ENCODE results near the gene JPH3. TPM values are rescaled to one million over a fixed set of nuclear protein-coding genes. Genes with fewer than 3 reads are reported as not detected.

JPH3 gene
- polyA plus RNA-seq, 2 of the 4 experiments (the other 2 are of a cell fraction), result 0.36 to 1.6 TPM

DNA sequence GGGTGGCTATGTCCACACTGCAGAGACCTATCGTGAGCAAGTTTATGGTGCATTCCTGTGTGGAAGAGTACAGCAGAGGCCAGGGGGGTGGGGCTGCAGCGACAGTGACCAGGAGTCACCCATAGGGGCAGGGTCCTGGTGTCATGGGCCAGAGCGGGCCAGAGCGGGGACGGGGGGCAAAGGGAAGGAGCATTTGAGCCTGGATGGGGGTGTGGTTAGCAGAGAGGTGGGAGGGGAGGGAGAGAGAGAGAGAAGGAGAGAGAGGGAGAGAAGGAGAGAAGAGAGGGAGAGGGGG, 17.8 kb downstream of the JPH3 start:
- POLR2A ChIA-PET, result no interaction called here
- H3K4me1 ChIP-seq, result no peaks in the 10 kb centered on the region
- WGBS (ENCODE audit: missing lambda C conversion rate), result 10% methylated on average over 4 of the region's 5 CpGs
- peak; percentile 35 to 54; a peak in 1 of 6 replicates for ATAC-seq
- CTCF ChIA-PET, result interaction anchor here (0.7 to 9.9 kb wide), 2 partner anchors 15 to 42 kb away, joined by 3 to 83 read pairs; no protein-coding TSS in a partner anchor
- no peak overlapping the region for H3K4me2 ChIP-seq
- H3K9me3 ChIP-seq, result no peaks in the 10 kb centered on the region
- H3K4me3 ChIP-seq, result no peak overlapping the region
- no peak for DNase-seq (ENCODE audit: low read depth in 1 of 2, low spot score in 1 of 2)
- no peak for FAIRE-seq
- TF ChIP-seq RCOR1 (IDR thresholded peaks at IDR 0.05; ENCODE audit: low read depth, low read length), result no peak
- no peak for TF ChIP-seq PHF8 (IDR thresholded peaks at IDR 0.05; ENCODE audit: borderline replicate concordance, low read depth)
- TF ChIP-seq CBX8 (IDR thresholded peaks at IDR 0.05), result no peak
- TF ChIP-seq, protein P1, sequence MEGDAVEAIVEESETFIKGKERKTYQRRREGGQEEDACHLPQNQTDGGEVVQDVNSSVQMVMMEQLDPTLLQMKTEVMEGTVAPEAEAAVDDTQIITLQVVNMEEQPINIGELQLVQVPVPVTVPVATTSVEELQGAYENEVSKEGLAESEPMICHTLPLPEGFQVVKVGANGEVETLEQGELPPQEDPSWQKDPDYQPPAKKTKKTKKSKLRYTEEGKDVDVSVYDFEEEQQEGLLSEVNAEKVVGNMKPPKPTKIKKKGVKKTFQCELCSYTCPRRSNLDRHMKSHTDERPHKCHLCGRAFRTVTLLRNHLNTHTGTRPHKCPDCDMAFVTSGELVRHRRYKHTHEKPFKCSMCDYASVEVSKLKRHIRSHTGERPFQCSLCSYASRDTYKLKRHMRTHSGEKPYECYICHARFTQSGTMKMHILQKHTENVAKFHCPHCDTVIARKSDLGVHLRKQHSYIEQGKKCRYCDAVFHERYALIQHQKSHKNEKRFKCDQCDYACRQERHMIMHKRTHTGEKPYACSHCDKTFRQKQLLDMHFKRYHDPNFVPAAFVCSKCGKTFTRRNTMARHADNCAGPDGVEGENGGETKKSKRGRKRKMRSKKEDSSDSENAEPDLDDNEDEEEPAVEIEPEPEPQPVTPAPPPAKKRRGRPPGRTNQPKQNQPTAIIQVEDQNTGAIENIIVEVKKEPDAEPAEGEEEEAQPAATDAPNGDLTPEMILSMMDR (IDR thresholded peaks at IDR 0.05), result no peak
- no peak for TF ChIP-seq HES2 (IDR thresholded peaks at IDR 0.05)
- TF ChIP-seq FOXS1 (CRISPR knock-in tag; IDR thresholded peaks at IDR 0.05), result no peak
- no peak for TF ChIP-seq E2F6 (IDR thresholded peaks at IDR 0.05; ENCODE audit: borderline replicate concordance, low read depth)
- no peak for TF ChIP-seq MAZ (IDR thresholded peaks at IDR 0.05; ENCODE audit: borderline replicate concordance, low read depth, low read length)
- no peak overlapping the region for H3K27ac ChIP-seq

DNA sequence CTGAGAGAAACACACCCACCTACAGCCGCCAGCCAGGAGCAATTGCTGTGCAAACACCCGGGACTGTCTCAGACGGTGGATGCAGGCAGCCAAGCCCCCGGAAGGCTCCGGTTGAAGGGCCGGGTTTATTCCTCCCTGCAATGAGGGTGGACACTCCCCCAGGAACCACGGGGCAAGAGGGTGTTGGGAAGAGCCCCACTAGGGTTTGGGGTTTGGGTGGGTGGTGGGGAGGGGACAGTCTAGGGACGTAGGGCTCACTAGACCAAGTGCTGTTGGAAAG, 19.2 kb downstream of the JPH3 start:
- TF ChIP-seq ZFP36 (IDR thresholded peaks at IDR 0.05; ENCODE audit: borderline replicate concordance, partially characterized antibody), result no peak
- no peak for TF ChIP-seq CEBPB (IDR thresholded peaks at IDR 0.05)
- no peak for TF ChIP-seq FOXS1 (CRISPR knock-in tag; IDR thresholded peaks at IDR 0.05)
- no peak for TF ChIP-seq MAFK (IDR thresholded peaks at IDR 0.05; ENCODE audit: partially characterized antibody)
- TF ChIP-seq SMC3 (IDR thresholded peaks at IDR 0.05), result no peak
- TF ChIP-seq RCOR1 (IDR thresholded peaks at IDR 0.05; ENCODE audit: low read depth, low read length), result no peak
- no peak for TF ChIP-seq TFCP2L1 (CRISPR knock-in tag; IDR thresholded peaks at IDR 0.05)
- TF ChIP-seq HOXB13 (CRISPR knock-in tag; IDR thresholded peaks at IDR 0.05; ENCODE audit: low read depth), result no peak
- no peak for TF ChIP-seq EHF (CRISPR knock-in tag; IDR thresholded peaks at IDR 0.05)
- no peak for TF ChIP-seq PHF8 (IDR thresholded peaks at IDR 0.05; ENCODE audit: borderline replicate concordance, low read depth)
- no peak for TF ChIP-seq HOXB5 (CRISPR knock-in tag; IDR thresholded peaks at IDR 0.05)
- no peak for TF ChIP-seq RNF2 (IDR thresholded peaks at IDR 0.05; ENCODE audit: borderline replicate concordance, low read depth)
- no peak for TF ChIP-seq RAD21 (conservative IDR thresholded peaks at IDR 0.05 in 1 of 2, IDR thresholded peaks at IDR 0.05 in 1 of 2)
- TF ChIP-seq, protein P2, sequence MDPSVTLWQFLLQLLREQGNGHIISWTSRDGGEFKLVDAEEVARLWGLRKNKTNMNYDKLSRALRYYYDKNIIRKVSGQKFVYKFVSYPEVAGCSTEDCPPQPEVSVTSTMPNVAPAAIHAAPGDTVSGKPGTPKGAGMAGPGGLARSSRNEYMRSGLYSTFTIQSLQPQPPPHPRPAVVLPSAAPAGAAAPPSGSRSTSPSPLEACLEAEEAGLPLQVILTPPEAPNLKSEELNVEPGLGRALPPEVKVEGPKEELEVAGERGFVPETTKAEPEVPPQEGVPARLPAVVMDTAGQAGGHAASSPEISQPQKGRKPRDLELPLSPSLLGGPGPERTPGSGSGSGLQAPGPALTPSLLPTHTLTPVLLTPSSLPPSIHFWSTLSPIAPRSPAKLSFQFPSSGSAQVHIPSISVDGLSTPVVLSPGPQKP (IDR thresholded peaks at IDR 0.05; ENCODE audit: low read depth, low read length), result no peak
- DNase-seq (ENCODE audit: low read depth in 1 of 2, low spot score in 1 of 2) (no peak), FAIRE-seq (no peak), ATAC-seq (no peak)
- Histone ChIP-seq H3K27ac (no peak overlapping the region), H3K4me1 (no peaks in the 10 kb centered on the region), H3K4me2 (no peak overlapping the region), H3K4me3 (no peak overlapping the region), H3K9me3 (no peaks in the 10 kb centered on the region)
- ChIA-PET POLR2A (no interaction called here), CTCF (interaction anchor here (1.5 to 7.1 kb wide), 2 partner anchors 14 to 33 kb away, joined by 6 to 110 read pairs; no protein-coding TSS in a partner anchor)
- 55% methylated on average over 5 of the region's 8 CpGs for WGBS (ENCODE audit: missing lambda C conversion rate)

DNA sequence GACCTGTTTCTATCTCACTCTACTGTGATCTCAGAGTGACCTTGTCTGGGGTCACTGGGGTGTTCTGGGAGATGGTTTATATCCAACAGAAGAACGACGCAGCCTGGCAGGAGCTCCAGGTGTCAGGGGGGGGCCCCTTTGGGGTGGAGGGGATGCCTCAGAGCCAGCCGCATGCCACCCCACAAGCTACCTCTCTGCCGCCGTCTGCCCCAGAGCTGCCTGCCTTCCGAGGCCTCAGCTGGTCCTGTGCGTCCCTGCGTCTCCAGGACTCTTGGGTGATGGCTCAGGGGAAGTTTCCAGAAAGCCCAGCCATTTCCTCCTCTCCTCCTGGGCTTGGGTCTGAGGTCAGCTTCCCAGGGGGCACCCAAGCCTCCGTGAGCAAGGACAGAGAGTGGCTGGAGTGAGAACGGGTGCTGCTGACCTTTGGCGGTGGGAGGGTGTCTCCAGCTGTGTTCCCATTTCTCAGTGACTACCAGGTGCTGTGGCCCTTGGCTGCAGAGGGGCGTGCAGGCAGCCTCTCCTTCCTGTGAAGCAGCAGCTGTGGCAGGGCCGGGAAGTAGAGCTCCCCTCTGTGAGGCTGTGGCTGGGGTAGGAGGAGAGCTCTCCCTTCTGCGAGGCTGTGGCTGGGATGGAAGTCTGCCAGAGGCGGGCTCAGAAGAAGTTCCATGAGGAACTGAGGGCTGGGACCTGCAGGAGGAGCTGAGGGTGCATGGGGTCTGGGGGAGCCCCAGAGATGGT, 19.8 kb downstream of the JPH3 start:
- FAIRE-seq (no peak), ATAC-seq (peak in 1 of 2 experiments; percentile 23; a peak in 3 of 6 replicates), DNase-seq (ENCODE audit: low read depth in 1 of 2, low spot score in 1 of 2) (no peak)
- H3K4me2 ChIP-seq, result no peak overlapping the region
- CTCF ChIA-PET, result interaction anchor here (1.4 to 7.1 kb wide), 3 partner anchors 13 to 71 kb away, joined by 5 to 110 read pairs (median 6); no protein-coding TSS in a partner anchor
- no peaks in the 10 kb centered on the region for H3K4me1 ChIP-seq
- H3K9me3 ChIP-seq, result no peaks in the 10 kb centered on the region
- POLR2A ChIA-PET, result no interaction called here
- H3K4me3 ChIP-seq, result no peak overlapping the region
- H3K27ac ChIP-seq, result no peak overlapping the region
- WGBS (ENCODE audit: missing lambda C conversion rate), result 56% methylated on average over 7 of the region's 15 CpGs
- no peak for TF ChIP-seq KDM1A (IDR thresholded peaks at IDR 0.05; ENCODE audit: low read depth)
- no peak for TF ChIP-seq FOSL2 (IDR thresholded peaks at IDR 0.05)
- TF ChIP-seq FOSL2 (CRISPR knock-in tag; IDR thresholded peaks at IDR 0.05), result no peak
- no peak for TF ChIP-seq EP300 (IDR thresholded peaks at IDR 0.05)
- TF ChIP-seq RFX5 (IDR thresholded peaks at IDR 0.05), result no peak
- no peak for TF ChIP-seq ZC3H11A (IDR thresholded peaks at IDR 0.05)
- no peak for TF ChIP-seq HOXA7 (CRISPR knock-in tag; IDR thresholded peaks at IDR 0.05)
- TF ChIP-seq RNF2 (IDR thresholded peaks at IDR 0.05; ENCODE audit: borderline replicate concordance, low read depth), result no peak
- TF ChIP-seq NFE2L2 (conservative IDR thresholded peaks at IDR 0.05; ENCODE audit: low read length), result no peak
- no peak for TF ChIP-seq SMC3 (IDR thresholded peaks at IDR 0.05)
- TF ChIP-seq FOXS1 (CRISPR knock-in tag; IDR thresholded peaks at IDR 0.05), result no peak
- TF ChIP-seq CBX8 (IDR thresholded peaks at IDR 0.05), result no peak
- no peak for TF ChIP-seq BHLHE40 (IDR thresholded peaks at IDR 0.05; ENCODE audit: low read depth, low read length)
- TF ChIP-seq PHF8 (IDR thresholded peaks at IDR 0.05; ENCODE audit: borderline replicate concordance, low read depth), result no peak
- no peak for TF ChIP-seq CHD4 (IDR thresholded peaks at IDR 0.05; ENCODE audit: borderline replicate concordance)
- TF ChIP-seq CHD2 (IDR thresholded peaks at IDR 0.05; ENCODE audit: low read length, partially characterized antibody), result no peak
- TF ChIP-seq EHMT2 (IDR thresholded peaks at IDR 0.05; ENCODE audit: low read depth), result no peak
- TF ChIP-seq HOXB5 (CRISPR knock-in tag; IDR thresholded peaks at IDR 0.05), result no peak
- no peak for TF ChIP-seq HDAC2 (IDR thresholded peaks at IDR 0.05)
